Hepatic stellate cell (primary cell): ENCODE results near the gene ABCC10.
"Not testable (repeated sequence)": the region's sequence is repeated elsewhere in the genome, so short reads cannot be mapped to it uniquely, and the experiment has no call there.

ENCODE experiments used
- DNase-seq: peaks from one replicate; pipeline ENCODE4 v3.0.0; 2011; ENCODE audit warnings: low spot score

ABCC10 gene

GRCh38 chr6:43427406-43428111, at the start of gene ABCC10:
Gene ABCC10, plus strand, starts transcription at chr6:43427541. Its CDS starts 438 bp downstream, at chr6:43427979.
- peak; percentile 98 for DNase-seq

GRCh38 chr6:43377710-43378229, 49.6 kb upstream of the ABCC10 start:
- no peak for DNase-seq

GRCh38 chr6:43378631-43379030, 48.7 kb upstream of the ABCC10 start:
- no peak for DNase-seq

GRCh38 chr6:43380858-43381257, 46.5 kb upstream of the ABCC10 start:
- DNase-seq, result not testable (repeated sequence)

- DNase-seq, result peak; percentile 41
These were observed 44.2 kb upstream of the ABCC10 start for GRCh38 chr6:43383021-43383667.

GRCh38 chr6:43386492-43386891, 40.8 kb upstream of the ABCC10 start:
- DNase-seq, result no peak

GRCh38 chr6:43389730-43390295, 37.5 kb upstream of the ABCC10 start:
- no peak for DNase-seq

GRCh38 chr6:43390753-43391439, 36.4 kb upstream of the ABCC10 start:
- DNase-seq, result not testable (repeated sequence)

- no peak for DNase-seq
These were observed 35.8 kb upstream of the ABCC10 start for GRCh38 chr6:43391440-43392031.

- not testable (repeated sequence) for DNase-seq
These were observed 34.2 kb upstream of the ABCC10 start for GRCh38 chr6:43393133-43393532.

GRCh38 chr6:43393602-43394001, 33.7 kb upstream of the ABCC10 start:
- no peak for DNase-seq

GRCh38 chr6:43394982-43395381, 32.4 kb upstream of the ABCC10 start:
- DNase-seq, result no peak

GRCh38 chr6:43395776-43396175, 31.6 kb upstream of the ABCC10 start:
- no peak for DNase-seq

- no peak for DNase-seq
These were observed 30.8 kb upstream of the ABCC10 start for GRCh38 chr6:43396408-43397149.

- no peak for DNase-seq
These were observed 27.3 kb upstream of the ABCC10 start for GRCh38 chr6:43399932-43400487.

GRCh38 chr6:43401730-43402129, 25.6 kb upstream of the ABCC10 start:
- DNase-seq, result no peak

GRCh38 chr6:43402820-43403219, 24.5 kb upstream of the ABCC10 start:
- no peak for DNase-seq

- peak; percentile 32 for DNase-seq
These were observed 22.0 kb upstream of the ABCC10 start for GRCh38 chr6:43405354-43405753.

GRCh38 chr6:43407296-43407695, 20.0 kb upstream of the ABCC10 start:
- DNase-seq, result no peak

- no peak for DNase-seq
These were observed 19.1 kb upstream of the ABCC10 start for GRCh38 chr6:43408259-43408658.

GRCh38 chr6:43410776-43411175, 16.6 kb upstream of the ABCC10 start:
- DNase-seq, result not testable (repeated sequence)
